ENCODE results near the gene NNMT.

NNMT gene

GRCh38 chr11:114315749-114316368, 19.7 kb downstream of the NNMT start:
- peak; percentile 46 for DNase-seq (ENCODE audit: low read depth)
- H3K4me3 ChIP-seq (replicated peaks; ENCODE audit: low read depth, low read length) = no peak overlapping the region
- no peak for TF ChIP-seq CTCF (IDR thresholded peaks at IDR 0.05; ENCODE audit: low read length, missing control alignments)

- H3K4me3 ChIP-seq (replicated peaks; ENCODE audit: low read depth, low read length) = no peak overlapping the region
- no peak for TF ChIP-seq CTCF (IDR thresholded peaks at IDR 0.05; ENCODE audit: low read length, missing control alignments)
- DNase-seq (ENCODE audit: low read depth) = peak; percentile 58
These were observed 21.0 kb downstream of the NNMT start for GRCh38 chr11:114316980-114317786.

- no peak overlapping the region for H3K4me3 ChIP-seq (replicated peaks; ENCODE audit: low read depth, low read length)
- peak; percentile 69 for DNase-seq (ENCODE audit: low read depth)
- peak; percentile 45 for TF ChIP-seq CTCF (IDR thresholded peaks at IDR 0.05; ENCODE audit: low read length, missing control alignments)
These were observed 21.6 kb downstream of the NNMT start for GRCh38 chr11:114317787-114318137.

GRCh38 chr11:114318361-114318760, 22.2 kb downstream of the NNMT start:
- H3K4me3 ChIP-seq (replicated peaks; ENCODE audit: low read depth, low read length) = no peak overlapping the region

GRCh38 chr11:114319716-114320328, 23.6 kb downstream of the NNMT start:
- TF ChIP-seq CTCF (IDR thresholded peaks at IDR 0.05; ENCODE audit: low read length, missing control alignments) = no peak
- DNase-seq (ENCODE audit: low read depth) = peak; percentile 19
- no peak overlapping the region for H3K4me3 ChIP-seq (replicated peaks; ENCODE audit: low read depth, low read length)

More at GRCh38 chr11:114318361-114318760, 22.2 kb downstream of the NNMT start:
- TF ChIP-seq CTCF (IDR thresholded peaks at IDR 0.05; ENCODE audit: low read length, missing control alignments) = no peak
- no peak for DNase-seq (ENCODE audit: low read depth)

GRCh38 chr11:114321621-114322257, 25.5 kb downstream of the NNMT start:
- no peak overlapping the region for H3K4me3 ChIP-seq (replicated peaks; ENCODE audit: low read depth, low read length)
- peak; percentile 67 for DNase-seq (ENCODE audit: low read depth)
- TF ChIP-seq CTCF (IDR thresholded peaks at IDR 0.05; ENCODE audit: low read length, missing control alignments) = no peak
